Chondrocyte (in vitro differentiated cells): ENCODE data around the gene MYBL2. TPM values are rescaled to one million over a fixed set of nuclear protein-coding genes. Genes with fewer than 3 reads are reported as not detected.

ENCODE experiments used
- DNase-seq: peaks from one replicate; pipeline ENCODE4 v3.0.0; 2021; ENCODE audit warnings: mixed read lengths, low spot score
- H3K27ac Mint-ChIP-seq: one replicate; pipeline ENCODE4 v1.8.0; 2021; ENCODE audit warnings: mild to moderate bottlenecking, moderate library complexity, mixed read lengths; ENCODE audit not compliant: unreplicated experiment
- H3K27me3 Mint-ChIP-seq: 2 replicates; pipeline ENCODE4 v1.8.0; 2021; ENCODE audit warnings: low read depth, mixed read lengths
- H3K36me3 Mint-ChIP-seq: 2 replicates; pipeline ENCODE4 v1.8.0; 2021; ENCODE audit warnings: low read depth, mixed read lengths
- H3K4me1 Mint-ChIP-seq: 2 replicates; pipeline ENCODE4 v1.8.0; 2021; ENCODE audit warnings: low read depth, mild to moderate bottlenecking, mixed read lengths
- H3K4me3 Mint-ChIP-seq: one replicate; pipeline ENCODE4 v1.8.0; 2021; ENCODE audit warnings: mild to moderate bottlenecking, moderate library complexity, mixed read lengths; ENCODE audit not compliant: unreplicated experiment
- H3K9me3 Mint-ChIP-seq: 2 replicates; pipeline ENCODE4 v1.8.0; 2021; ENCODE audit warnings: low read depth, mixed read lengths
- total RNA-seq: library from RNA; stranded (reverse); gene quantifications from 3 replicates; pipeline ENCODE4 v1.2.1, GENCODE V29; 2021
- TF ChIP-seq, protein P1 (sequence below): fragments of 200-600 bp; sonication (generic); IDR thresholded peaks from 2 replicates; pipeline ENCODE4 v1.5.0; 2021; ENCODE audit warnings: antibody characterized with exemption, mild to moderate bottlenecking, moderate library complexity

MYBL2 gene
- total RNA-seq, 1 donor from 2014 or later: 16.8 TPM

DNA sequence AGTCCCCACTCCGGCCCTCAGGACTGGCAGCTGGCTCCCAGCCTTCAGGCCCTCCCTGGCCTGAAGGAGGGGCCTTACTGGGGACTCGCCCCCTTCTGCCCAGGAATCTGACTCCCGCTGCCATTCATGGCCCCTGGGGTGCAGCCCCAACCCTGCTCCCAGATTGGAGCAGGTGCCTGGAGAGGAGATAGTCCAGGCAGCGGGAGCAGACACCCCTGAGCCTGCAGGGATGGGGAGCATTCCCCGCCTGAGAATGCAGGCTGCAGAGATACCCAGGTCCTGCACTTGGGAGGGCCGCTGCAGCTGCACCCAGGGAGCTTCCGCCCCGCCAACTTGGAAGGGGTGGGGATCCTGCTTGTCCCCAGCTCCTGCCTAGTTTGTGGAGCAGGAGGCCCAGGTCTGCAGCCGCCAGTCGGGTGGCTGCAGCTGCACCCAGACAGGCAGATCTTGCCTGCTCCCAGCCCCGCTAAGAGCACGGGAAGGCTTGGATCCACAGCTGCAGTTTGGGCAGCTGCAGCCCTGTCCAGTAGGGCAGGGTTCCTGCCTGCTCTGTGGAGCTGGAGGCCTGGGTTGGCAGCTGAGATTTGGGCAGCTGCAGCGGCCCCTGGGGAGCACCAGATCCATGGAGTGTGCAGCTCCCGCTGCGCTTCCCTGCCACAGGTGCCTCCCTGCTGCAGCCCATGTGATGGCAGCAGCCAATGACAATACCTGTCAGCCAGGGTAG, 54.7 kb downstream of the MYBL2 start:
- peaks cover 5% of the 10 kb centered on the region for H3K9me3 Mint-ChIP-seq
- no peaks in the 10 kb centered on the region for H3K4me1 Mint-ChIP-seq
- no peak overlapping the region for H3K4me3 Mint-ChIP-seq
- TF ChIP-seq, protein P1, sequence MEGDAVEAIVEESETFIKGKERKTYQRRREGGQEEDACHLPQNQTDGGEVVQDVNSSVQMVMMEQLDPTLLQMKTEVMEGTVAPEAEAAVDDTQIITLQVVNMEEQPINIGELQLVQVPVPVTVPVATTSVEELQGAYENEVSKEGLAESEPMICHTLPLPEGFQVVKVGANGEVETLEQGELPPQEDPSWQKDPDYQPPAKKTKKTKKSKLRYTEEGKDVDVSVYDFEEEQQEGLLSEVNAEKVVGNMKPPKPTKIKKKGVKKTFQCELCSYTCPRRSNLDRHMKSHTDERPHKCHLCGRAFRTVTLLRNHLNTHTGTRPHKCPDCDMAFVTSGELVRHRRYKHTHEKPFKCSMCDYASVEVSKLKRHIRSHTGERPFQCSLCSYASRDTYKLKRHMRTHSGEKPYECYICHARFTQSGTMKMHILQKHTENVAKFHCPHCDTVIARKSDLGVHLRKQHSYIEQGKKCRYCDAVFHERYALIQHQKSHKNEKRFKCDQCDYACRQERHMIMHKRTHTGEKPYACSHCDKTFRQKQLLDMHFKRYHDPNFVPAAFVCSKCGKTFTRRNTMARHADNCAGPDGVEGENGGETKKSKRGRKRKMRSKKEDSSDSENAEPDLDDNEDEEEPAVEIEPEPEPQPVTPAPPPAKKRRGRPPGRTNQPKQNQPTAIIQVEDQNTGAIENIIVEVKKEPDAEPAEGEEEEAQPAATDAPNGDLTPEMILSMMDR: no peak
- H3K27ac Mint-ChIP-seq: no peak overlapping the region
- DNase-seq: no peak
- peaks cover 6% of the 10 kb centered on the region for H3K27me3 Mint-ChIP-seq
- peaks cover 1% of the 10 kb centered on the region for H3K36me3 Mint-ChIP-seq

DNA sequence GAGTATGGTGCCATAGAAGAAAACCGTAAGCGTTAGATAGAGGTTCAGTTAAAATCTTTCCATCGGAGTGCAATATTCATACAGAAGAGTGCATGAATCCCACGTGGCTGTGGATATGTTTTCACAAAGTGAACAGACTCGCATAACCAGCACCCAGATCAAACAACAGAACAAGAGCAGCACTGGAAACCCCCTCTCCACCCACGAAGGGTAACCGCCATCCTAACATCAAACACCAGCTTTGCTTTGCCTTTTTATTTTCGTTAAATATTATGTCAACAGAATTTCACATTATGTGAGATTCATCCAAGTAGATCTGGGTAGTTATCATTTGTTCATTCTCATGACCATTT, 55.2 kb downstream of the MYBL2 start:
- no peak overlapping the region for H3K4me3 Mint-ChIP-seq
- H3K9me3 Mint-ChIP-seq: peaks cover 5% of the 10 kb centered on the region
- DNase-seq: no peak
- H3K27me3 Mint-ChIP-seq: peaks cover 7% of the 10 kb centered on the region
- H3K36me3 Mint-ChIP-seq: peaks cover 1% of the 10 kb centered on the region
- H3K27ac Mint-ChIP-seq: no peak overlapping the region
- H3K4me1 Mint-ChIP-seq: no peaks in the 10 kb centered on the region
- TF ChIP-seq, protein P1: no peak

DNA sequence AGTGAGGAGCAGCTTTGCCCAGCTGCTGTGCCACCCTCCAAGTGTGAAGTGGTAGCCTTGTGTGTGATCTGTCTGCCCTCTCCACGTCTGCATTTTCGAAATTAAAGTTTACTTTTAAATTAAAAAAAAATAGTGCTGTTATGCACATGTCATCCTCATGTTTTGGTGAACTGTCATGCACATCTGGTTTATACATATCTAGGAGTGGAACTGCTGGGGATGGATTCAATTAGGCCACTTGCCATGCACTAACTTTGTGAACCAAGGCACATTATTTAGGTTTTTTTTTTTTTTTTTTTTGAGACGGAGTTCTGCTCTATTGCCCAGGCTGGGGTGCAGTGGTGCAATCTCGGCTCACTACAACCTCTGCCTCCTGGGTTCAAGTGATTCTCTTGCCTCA, 56.3 kb downstream of the MYBL2 start:
- Mint-ChIP-seq H3K4me3 (no peak overlapping the region), H3K27ac (no peak overlapping the region), H3K9me3 (peaks cover 5% of the 10 kb centered on the region), H3K36me3 (peaks cover 1% of the 10 kb centered on the region), H3K4me1 (no peaks in the 10 kb centered on the region), H3K27me3 (peaks cover 7% of the 10 kb centered on the region)
- no peak for DNase-seq
- TF ChIP-seq, protein P1: no peak

DNA sequence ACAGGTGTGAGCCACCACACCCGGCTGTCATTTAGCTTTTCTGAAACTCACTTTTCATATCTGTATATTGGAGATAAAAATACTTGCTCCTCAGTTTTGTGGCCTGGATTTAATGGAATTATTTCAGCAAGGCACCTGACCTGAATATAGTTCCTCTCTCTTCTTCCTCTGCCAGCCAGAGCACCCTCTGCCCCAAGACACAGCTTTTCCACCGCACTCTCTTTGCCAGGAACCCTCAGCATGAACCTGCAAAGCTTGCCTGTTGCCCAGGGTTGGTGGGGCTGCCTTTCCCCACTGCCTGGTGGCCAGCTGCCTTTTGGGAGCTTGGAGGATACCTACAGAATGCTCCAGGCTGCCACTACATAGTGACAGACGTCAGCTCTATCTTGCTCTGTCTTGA, 56.8 kb downstream of the MYBL2 start:
- no peak for DNase-seq
- Mint-ChIP-seq H3K4me3 (no peak overlapping the region), H3K36me3 (peaks cover 1% of the 10 kb centered on the region), H3K27ac (no peak overlapping the region), H3K27me3 (peaks cover 7% of the 10 kb centered on the region), H3K9me3 (peaks cover 8% of the 10 kb centered on the region), H3K4me1 (no peaks in the 10 kb centered on the region)
- TF ChIP-seq, protein P1: no peak

DNA sequence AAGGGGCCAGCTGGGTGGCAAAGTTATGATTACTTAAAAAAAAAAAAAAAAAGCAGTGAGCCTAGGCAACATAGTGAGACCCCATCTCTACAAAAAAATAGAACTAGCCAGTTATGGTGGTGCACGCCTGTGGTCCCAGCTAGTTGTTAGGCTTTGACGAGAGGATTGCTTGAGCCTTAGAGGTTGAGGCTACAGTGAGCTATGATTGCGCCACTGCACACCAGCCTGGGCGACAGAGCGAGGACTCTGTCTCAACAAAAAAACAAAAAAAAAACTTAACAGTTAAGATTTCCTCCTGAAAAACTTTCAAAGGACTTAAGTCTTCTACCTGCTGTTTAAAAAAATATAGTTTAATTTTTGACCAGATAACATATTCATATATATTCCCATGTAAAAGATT, 57.5 kb downstream of the MYBL2 start:
- H3K4me3 Mint-ChIP-seq: no peak overlapping the region
- H3K4me1 Mint-ChIP-seq: no peaks in the 10 kb centered on the region
- DNase-seq: no peak

More for the DNA sequence above, 57.5 kb downstream of the MYBL2 start:
- Mint-ChIP-seq H3K27ac (no peak overlapping the region), H3K36me3 (no peaks in the 10 kb centered on the region), H3K27me3 (peaks cover 7% of the 10 kb centered on the region), H3K9me3 (peaks cover 8% of the 10 kb centered on the region)
- TF ChIP-seq, protein P1: no peak
